ENCODE data around the gene ERV3-1. TPM values are rescaled to one million over a fixed set of nuclear protein-coding genes. Genes with fewer than 3 reads are reported as not detected.
"Not testable (repeated sequence)": the region's sequence is repeated elsewhere in the genome, so short reads cannot be mapped to it uniquely, and the experiment has no call there.

Gene ERV3-1
- total RNA-seq, 1 donor from 2014 or later: 8.0 TPM

GRCh38 chr7:64945503-64946175 is 60.8 kb downstream of the ERV3-1 start:
- DNase-seq (ENCODE audit: low spot score) (no peak), ATAC-seq (peak; percentile 61)

- not testable (repeated sequence) for ATAC-seq; DNase-seq (ENCODE audit: low spot score)
These were observed 61.6 kb downstream of the ERV3-1 start for GRCh38 chr7:64944667-64945502.

Other genes with a start within 250 kb of the ERV3-1 start
- gene ZNF138, start 212.3 kb downstream of the ERV3-1 start, total RNA-seq: 1.7 TPM
- 0.48 TPM for gene ZNF273, start 103.4 kb downstream of the ERV3-1 start, total RNA-seq
- 2.6 TPM for gene ZNF117, start 15.7 kb downstream of the ERV3-1 start, total RNA-seq